Large intestine (tissue), 3 donors: Measurements from ENCODE around the gene KRT23. TPM values are rescaled to one million over a fixed set of nuclear protein-coding genes. Genes with fewer than 3 reads are reported as not detected.
A peak's percentile ranks its signal among the peaks of the same experiment; 100 is the strongest.

Source experiments
- DNase-seq, 2 donors: peaks; one replicate each; pipeline versions ENCODE4 v3.0.0 to v3.0.0-alpha.2; 2013
- H3K27ac ChIP-seq: one replicate; pipeline ENCODE4 v1.5.1; 2013; ENCODE audit warnings: low read length
- H3K27me3 ChIP-seq: 2 replicates; pipeline ENCODE4 v1.6.1; 2013; ENCODE audit warnings: low read length; ENCODE audit not compliant: control insufficient read depth, insufficient read depth
- H3K36me3 ChIP-seq: 2 replicates; pipeline ENCODE4 v1.6.1; 2013; ENCODE audit warnings: low read length; ENCODE audit not compliant: control insufficient read depth, insufficient read depth
- H3K4me1 ChIP-seq: one replicate; pipeline ENCODE4 v1.6.1; 2013; ENCODE audit warnings: low read length; ENCODE audit not compliant: control insufficient read depth, insufficient read depth
- H3K4me3 ChIP-seq: one replicate; pipeline ENCODE4 v1.5.1; 2013; ENCODE audit warnings: low read length
- H3K9me3 ChIP-seq: one replicate; pipeline ENCODE4 v1.6.1; 2013; ENCODE audit warnings: mild to moderate bottlenecking, low read depth, low read length, moderate library complexity; ENCODE audit not compliant: control insufficient read depth
- WGBS: methylation state at CpG from one replicate; pipeline ENCODE4 v1.1.5; 2013; ENCODE audit warnings: low lambda C conversion rate; ENCODE audit not compliant: insufficient coverage; 5-methylcytosine and 5-hydroxymethylcytosine counted together
- polyA plus RNA-seq: library from polyadenylated mRNA; unstranded; fragments of 120-200 nt; gene quantifications from one replicate; pipeline ENCODE4 v1.2.1, GENCODE V29; 2013

KRT23 gene
- polyA plus RNA-seq, 1 donor: 0.18 TPM

DNA sequence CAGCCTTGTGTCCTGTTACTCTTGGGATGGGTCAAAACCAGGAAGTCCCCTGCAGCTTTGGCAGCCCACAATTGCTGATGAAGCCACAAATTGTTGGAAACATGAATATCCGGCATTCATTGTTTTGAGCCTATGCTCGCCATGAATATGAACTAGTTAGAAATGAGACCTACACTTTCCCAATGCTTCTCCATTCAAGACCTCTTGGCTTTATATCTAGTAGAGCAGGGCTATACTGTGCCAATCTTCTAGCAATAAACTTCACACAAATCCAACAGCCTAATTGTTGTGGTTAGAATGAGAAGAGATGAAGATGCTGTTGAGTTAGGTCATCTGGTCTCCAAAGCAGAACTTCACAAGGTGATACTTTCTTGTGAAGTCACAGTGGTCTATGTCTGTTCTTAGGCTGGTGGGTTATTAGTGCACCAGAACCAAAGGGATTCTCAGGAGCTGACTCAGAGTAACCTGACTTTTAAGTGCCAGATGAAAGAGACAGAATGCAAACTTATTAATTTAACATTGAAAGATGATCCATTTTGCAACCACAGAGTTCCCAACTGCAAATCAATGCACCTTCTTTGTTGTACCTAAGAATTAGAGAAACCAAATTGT is 13.7 kb upstream of the KRT23 start:
- H3K27ac ChIP-seq: no peak overlapping the region
- H3K36me3 ChIP-seq: no peaks in the 10 kb centered on the region
- peaks cover 4% of the 10 kb centered on the region for H3K27me3 ChIP-seq
- no peak for DNase-seq
- WGBS: no CpG with 5 or more reads among the region's 2 CpGs
- H3K4me1 ChIP-seq: peaks cover 9% of the 10 kb centered on the region
- no peak overlapping the region for H3K4me3 ChIP-seq
- no peaks in the 10 kb centered on the region for H3K9me3 ChIP-seq

- no peak overlapping the region for H3K27ac ChIP-seq
- no peak for DNase-seq
- peaks cover 4% of the 10 kb centered on the region for H3K27me3 ChIP-seq
- H3K4me3 ChIP-seq: no peak overlapping the region
- 68% methylated on average over 4 of the region's 7 CpGs for WGBS
- no peaks in the 10 kb centered on the region for H3K9me3 ChIP-seq
- H3K4me1 ChIP-seq: peaks cover 9% of the 10 kb centered on the region
- H3K36me3 ChIP-seq: no peaks in the 10 kb centered on the region
Observed at GRCh38 chr17:40950176-40950575, 12.7 kb upstream of the KRT23 start.

GRCh38 chr17:40949418-40949817 is 12.0 kb upstream of the KRT23 start:
- DNase-seq: peak; percentile 49 to 79
- Histone ChIP-seq H3K36me3 (no peaks in the 10 kb centered on the region), H3K27ac (peak overlapping the region; percentile 14), H3K4me3 (no peak overlapping the region), H3K4me1 (peaks cover 9% of the 10 kb centered on the region), H3K27me3 (peaks cover 4% of the 10 kb centered on the region), H3K9me3 (no peaks in the 10 kb centered on the region)
- WGBS: no CpG with 5 or more reads among the region's 10 CpGs

DNA sequence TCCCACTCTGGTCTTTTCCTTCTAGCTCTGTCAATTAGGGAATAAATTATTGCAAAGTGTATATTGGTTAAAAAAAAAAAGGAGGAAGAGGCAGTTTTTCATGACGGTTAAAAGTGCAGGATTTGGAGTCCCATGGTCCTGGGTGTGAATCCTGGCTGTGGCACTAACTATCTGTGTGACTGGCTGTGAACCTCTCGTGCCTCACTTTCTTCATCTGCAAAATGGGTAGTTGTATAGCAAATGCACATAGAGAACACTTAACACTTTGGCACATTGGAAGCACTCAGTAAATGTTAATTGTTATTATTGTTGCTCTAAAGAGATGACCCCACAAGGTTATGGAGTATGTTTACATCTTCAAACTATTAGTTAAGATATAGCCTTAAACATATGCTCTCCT is 10.5 kb upstream of the KRT23 start:
- peaks cover 9% of the 10 kb centered on the region for H3K4me1 ChIP-seq
- no CpG with 5 or more reads among the region's 2 CpGs for WGBS
- H3K36me3 ChIP-seq: no peaks in the 10 kb centered on the region
- no peak overlapping the region for H3K27ac ChIP-seq
- H3K9me3 ChIP-seq: no peaks in the 10 kb centered on the region
- H3K4me3 ChIP-seq: no peak overlapping the region
- no peak for DNase-seq
- peaks cover 4% of the 10 kb centered on the region for H3K27me3 ChIP-seq

DNA sequence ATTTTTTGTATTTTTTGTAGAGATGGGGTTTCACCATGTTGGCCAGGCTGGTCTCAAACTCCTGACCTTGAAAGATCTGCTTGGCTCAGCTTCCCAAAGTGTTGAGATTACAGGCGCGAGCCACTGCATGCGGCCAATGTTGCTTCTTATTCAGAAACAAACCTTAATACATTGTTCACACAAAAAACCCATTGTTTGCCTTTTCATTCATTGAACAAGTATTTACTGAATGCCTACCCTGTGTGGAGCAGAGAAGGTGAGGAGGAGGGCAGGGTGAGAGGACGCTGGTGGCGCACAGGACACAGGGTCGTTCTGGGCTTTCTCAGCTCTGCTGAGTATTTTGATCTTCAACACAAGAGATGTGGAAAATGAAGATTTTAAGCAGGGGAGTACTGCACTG is 8.0 kb upstream of the KRT23 start:
- no peak overlapping the region for H3K27ac ChIP-seq
- no CpG with 5 or more reads among the region's 6 CpGs for WGBS
- no peaks in the 10 kb centered on the region for H3K9me3 ChIP-seq
- no peaks in the 10 kb centered on the region for H3K36me3 ChIP-seq
- DNase-seq: no peak
- H3K27me3 ChIP-seq: peaks cover 4% of the 10 kb centered on the region
- H3K4me3 ChIP-seq: no peak overlapping the region
- peaks cover 9% of the 10 kb centered on the region for H3K4me1 ChIP-seq

- no peak for DNase-seq
- H3K27me3 ChIP-seq: no peaks in the 10 kb centered on the region
- no peaks in the 10 kb centered on the region for H3K36me3 ChIP-seq
- WGBS: no CpG with 5 or more reads among the region's 1 CpG
- H3K4me3 ChIP-seq: no peak overlapping the region
- no peaks in the 10 kb centered on the region for H3K9me3 ChIP-seq
- peaks cover 7% of the 10 kb centered on the region for H3K4me1 ChIP-seq
- no peak overlapping the region for H3K27ac ChIP-seq
Observed at GRCh38 chr17:40944531-40944930, 7.1 kb upstream of the KRT23 start.

- 93% methylated on average over 3 of the region's 3 CpGs for WGBS
- H3K36me3 ChIP-seq: no peaks in the 10 kb centered on the region
- no peaks in the 10 kb centered on the region for H3K4me1 ChIP-seq
- no peak overlapping the region for H3K4me3 ChIP-seq
- H3K27ac ChIP-seq: no peak overlapping the region
- DNase-seq: no peak
- no peaks in the 10 kb centered on the region for H3K9me3 ChIP-seq
- no peaks in the 10 kb centered on the region for H3K27me3 ChIP-seq
Observed at GRCh38 chr17:40942553-40942952, 5.1 kb upstream of the KRT23 start.

- Histone ChIP-seq H3K9me3 (no peaks in the 10 kb centered on the region), H3K27me3 (no peaks in the 10 kb centered on the region), H3K36me3 (no peaks in the 10 kb centered on the region), H3K27ac (no peak overlapping the region), H3K4me1 (peaks cover 3% of the 10 kb centered on the region), H3K4me3 (no peak overlapping the region)
- WGBS: 100% methylated on average over 1 of the region's 6 CpGs
- no peak for DNase-seq
Observed at GRCh38 chr17:40940266-40940665, 2.8 kb upstream of the KRT23 start.

DNA sequence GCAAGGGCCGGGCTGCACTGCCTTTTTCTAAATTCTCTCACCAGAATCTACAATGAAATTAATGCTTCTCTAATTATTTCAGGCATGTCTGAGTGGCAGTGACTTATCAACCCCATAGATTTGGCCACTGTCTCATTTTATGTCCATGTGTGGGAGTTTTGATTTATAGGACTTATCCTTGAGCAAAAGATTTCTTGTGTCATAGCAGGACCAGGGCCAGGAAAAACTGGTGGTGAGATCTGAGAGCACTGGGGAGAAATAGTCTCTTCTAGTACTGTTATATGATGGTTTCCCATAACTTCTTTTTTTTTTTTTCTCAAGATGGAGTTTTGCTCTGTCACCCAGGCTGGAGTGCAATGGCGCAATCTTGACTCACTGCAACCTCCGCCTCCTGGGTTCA is 1.5 kb upstream of the KRT23 start:
- no CpG with 5 or more reads among the region's 3 CpGs for WGBS

DNA sequence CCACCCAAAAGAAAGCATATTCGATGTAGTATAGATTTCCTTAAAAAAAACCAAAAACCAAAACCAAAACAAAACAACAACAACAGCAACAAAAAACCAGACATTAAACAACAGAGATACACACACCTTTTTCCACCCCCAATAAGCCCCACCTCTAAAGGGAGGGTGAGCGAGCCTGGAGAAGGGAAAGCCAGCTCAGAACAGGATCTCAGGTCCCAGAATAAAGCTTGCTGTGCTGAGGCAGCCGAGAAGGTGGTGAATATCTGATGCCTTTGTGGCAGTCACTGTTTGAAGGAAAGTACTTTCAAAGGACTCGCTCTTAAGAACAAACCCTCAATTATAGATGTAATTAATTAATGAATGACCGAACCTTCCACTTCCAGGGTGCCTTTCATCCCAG is 470 bp downstream of the KRT23 start:
- 40% methylated on average over 1 of the region's 5 CpGs for WGBS
- DNase-seq: no peak
- Histone ChIP-seq H3K27ac (no peak overlapping the region), H3K4me1 (peaks cover 3% of the 10 kb centered on the region), H3K4me3 (no peak overlapping the region), H3K27me3 (no peaks in the 10 kb centered on the region), H3K36me3 (no peaks in the 10 kb centered on the region), H3K9me3 (no peaks in the 10 kb centered on the region)

More for the DNA sequence above, 1.5 kb upstream of the KRT23 start:
- no peak for DNase-seq
- H3K4me3 ChIP-seq: no peak overlapping the region
- H3K36me3 ChIP-seq: no peaks in the 10 kb centered on the region
- H3K27me3 ChIP-seq: no peaks in the 10 kb centered on the region
- H3K9me3 ChIP-seq: no peaks in the 10 kb centered on the region
- H3K4me1 ChIP-seq: peaks cover 3% of the 10 kb centered on the region
- H3K27ac ChIP-seq: no peak overlapping the region

DNA sequence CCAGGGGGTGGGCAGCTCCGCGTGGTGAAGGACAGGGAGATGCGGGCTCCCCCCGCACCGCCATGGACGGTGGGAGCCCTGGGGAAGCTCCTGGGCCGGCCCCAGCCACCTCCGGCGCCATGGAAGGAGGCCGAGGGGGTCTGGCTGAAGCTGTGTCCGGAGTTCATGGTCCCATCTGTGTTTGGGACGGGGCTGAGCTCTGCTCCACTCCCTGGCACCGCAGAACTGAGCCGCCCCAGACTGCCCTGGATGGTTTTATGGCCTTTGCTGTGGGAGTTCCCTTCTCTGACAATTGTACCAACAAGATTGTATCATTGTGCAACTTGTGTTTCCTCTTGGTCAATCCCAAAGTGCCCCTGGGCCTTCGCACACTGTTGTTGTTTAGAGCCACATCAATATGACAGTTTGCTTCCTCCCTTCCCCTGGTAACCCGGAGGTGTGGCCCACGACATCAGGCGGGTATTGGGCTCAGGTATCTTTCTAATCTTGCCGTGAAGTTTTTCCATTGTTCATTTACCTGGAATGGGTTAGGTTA is 942 bp downstream of the KRT23 start:
- Histone ChIP-seq H3K36me3 (no peaks in the 10 kb centered on the region), H3K4me1 (peaks cover 3% of the 10 kb centered on the region), H3K27ac (no peak overlapping the region), H3K27me3 (no peaks in the 10 kb centered on the region), H3K4me3 (no peak overlapping the region), H3K9me3 (no peaks in the 10 kb centered on the region)
- WGBS: no CpG with 5 or more reads among the region's 19 CpGs
- peak; percentile 39 to 61 for DNase-seq
